ENCODE measurements around the gene ABCA6. TPM values are rescaled to one million over a fixed set of nuclear protein-coding genes. Genes with fewer than 3 reads are reported as not detected.
"Not testable (repeated sequence)": the region's sequence is repeated elsewhere in the genome, so short reads cannot be mapped to it uniquely, and the experiment has no call there.

ABCA6 gene
- total RNA-seq = under 1 TPM; 0.10 to 0.23 TPM

DNA sequence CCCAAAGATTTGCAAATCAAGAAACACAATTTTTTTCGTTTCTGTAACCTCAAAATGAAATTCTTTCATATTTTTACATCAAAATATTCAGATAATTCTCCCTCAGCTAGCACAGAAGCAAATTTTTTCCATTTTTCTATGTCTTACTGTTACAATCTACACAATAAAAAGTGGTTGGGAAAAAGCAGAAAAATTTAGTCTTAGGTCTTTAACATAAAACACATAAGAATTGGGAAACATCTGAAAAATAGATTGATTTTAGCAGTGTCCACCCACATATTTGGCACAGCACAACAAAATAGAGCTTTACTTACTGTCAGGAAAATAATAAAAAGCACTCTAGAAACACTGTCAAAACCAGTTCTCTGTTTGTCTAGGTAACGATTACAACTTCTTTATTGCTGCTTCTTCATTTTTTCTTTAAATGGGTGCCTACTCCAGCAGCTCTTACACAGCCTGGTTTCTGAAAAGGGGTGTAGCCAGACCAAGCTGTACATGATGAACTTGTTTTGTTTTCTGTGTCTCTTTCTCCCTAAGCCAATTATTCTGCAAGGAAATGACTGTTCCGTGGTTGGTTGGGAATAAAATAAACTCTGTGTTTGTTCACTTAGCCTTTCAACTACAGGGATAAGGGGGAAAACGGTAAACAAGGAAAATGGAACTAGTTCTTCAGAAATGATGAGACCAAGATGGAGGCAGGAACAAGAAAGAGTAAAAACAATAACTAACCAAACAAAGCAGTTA, at the start of gene ABCA6:
Gene ABCA6, minus strand, starts transcription at position 465 of the 744 bp plus-strand sequence. CDS start 1,192 bp downstream, outside the sequence.
- H3K36me3 Mint-ChIP-seq = no peaks in the 10 kb centered on the region
- no peak within 1 kb of the TSS for H3K27ac Mint-ChIP-seq
- H3K27me3 Mint-ChIP-seq = peaks cover 3% of the 10 kb centered on the region
- H3K4me3 Mint-ChIP-seq = no peak within 1 kb of the TSS
- no peaks in the 10 kb centered on the region for H3K9me3 Mint-ChIP-seq
- no peaks in the 10 kb centered on the region for H3K4me1 Mint-ChIP-seq
- no peak for DNase-seq

DNA sequence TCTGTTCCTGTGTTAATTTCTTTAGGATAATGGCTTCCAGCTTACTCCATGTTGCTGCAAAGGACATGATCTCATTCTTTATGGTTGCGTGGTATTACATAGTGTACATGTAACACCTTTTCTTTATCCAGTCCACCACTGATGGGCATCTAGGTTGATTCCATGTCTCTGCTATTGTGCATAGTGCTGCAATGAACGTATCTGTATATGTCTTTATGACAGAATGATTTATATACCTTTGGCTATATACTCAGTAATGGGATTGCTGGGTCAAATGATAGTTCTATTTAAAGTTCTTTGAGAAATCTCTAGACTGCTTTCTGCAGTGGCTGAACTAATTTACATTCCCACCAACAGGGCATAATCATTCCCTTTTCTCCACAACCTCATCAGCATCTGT, 47.1 kb upstream of the ABCA6 start:
- Mint-ChIP-seq H3K36me3 (no peaks in the 10 kb centered on the region), H3K27me3 (no peaks in the 10 kb centered on the region), H3K4me1 (no peaks in the 10 kb centered on the region), H3K27ac (no peak overlapping the region), H3K4me3 (no peak overlapping the region), H3K9me3 (no peaks in the 10 kb centered on the region)
- DNase-seq = no peak

DNA sequence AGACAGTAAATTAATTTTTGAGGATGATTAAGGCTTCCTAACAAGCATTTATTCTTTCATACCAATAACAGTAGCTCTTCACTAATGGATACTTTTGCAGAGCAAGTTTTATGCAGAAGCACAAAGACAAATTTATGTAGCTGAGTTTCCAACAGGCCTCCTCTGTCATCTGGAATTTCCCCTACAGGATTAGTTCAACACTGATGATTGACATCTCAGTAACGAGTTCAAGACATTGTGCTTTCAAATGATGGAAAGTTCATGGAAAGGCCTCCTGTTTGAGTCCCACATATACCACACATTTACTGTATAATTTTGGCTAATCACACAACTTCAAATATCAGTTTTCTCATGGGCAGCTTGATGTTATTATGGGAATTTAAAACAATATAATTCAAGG, 46.4 kb upstream of the ABCA6 start:
- H3K27ac Mint-ChIP-seq = no peak overlapping the region
- no peak overlapping the region for H3K4me3 Mint-ChIP-seq
- H3K36me3 Mint-ChIP-seq = no peaks in the 10 kb centered on the region
- no peaks in the 10 kb centered on the region for H3K9me3 Mint-ChIP-seq
- no peaks in the 10 kb centered on the region for H3K27me3 Mint-ChIP-seq
- H3K4me1 Mint-ChIP-seq = no peaks in the 10 kb centered on the region
- no peak for DNase-seq

GRCh38 chr17:69187294-69187693, 45.6 kb upstream of the ABCA6 start:
- Mint-ChIP-seq H3K27ac (no peak overlapping the region), H3K27me3 (no peaks in the 10 kb centered on the region), H3K4me1 (no peaks in the 10 kb centered on the region), H3K9me3 (no peaks in the 10 kb centered on the region), H3K4me3 (no peak overlapping the region), H3K36me3 (no peaks in the 10 kb centered on the region)
- no peak for DNase-seq

- Mint-ChIP-seq H3K4me1 (no peaks in the 10 kb centered on the region), H3K27me3 (no peaks in the 10 kb centered on the region), H3K36me3 (peaks cover 5% of the 10 kb centered on the region), H3K9me3 (no peaks in the 10 kb centered on the region), H3K4me3 (no peak overlapping the region), H3K27ac (no peak overlapping the region)
- no peak for DNase-seq
Measured at GRCh38 chr17:69179227-69179952, 37.7 kb upstream of the ABCA6 start.

GRCh38 chr17:69176457-69176795, 34.7 kb upstream of the ABCA6 start:
- H3K27ac Mint-ChIP-seq = no peak overlapping the region
- no peaks in the 10 kb centered on the region for H3K27me3 Mint-ChIP-seq
- peaks cover 5% of the 10 kb centered on the region for H3K36me3 Mint-ChIP-seq
- H3K4me3 Mint-ChIP-seq = no peak overlapping the region
- no peaks in the 10 kb centered on the region for H3K9me3 Mint-ChIP-seq
- H3K4me1 Mint-ChIP-seq = no peaks in the 10 kb centered on the region
- DNase-seq = no peak

GRCh38 chr17:69175625-69176456, 34.1 kb upstream of the ABCA6 start:
- no peak overlapping the region for H3K4me3 Mint-ChIP-seq
- no peak for DNase-seq
- H3K9me3 Mint-ChIP-seq = no peaks in the 10 kb centered on the region
- no peaks in the 10 kb centered on the region for H3K4me1 Mint-ChIP-seq
- H3K27ac Mint-ChIP-seq = no peak overlapping the region
- no peaks in the 10 kb centered on the region for H3K27me3 Mint-ChIP-seq
- peaks cover 3% of the 10 kb centered on the region for H3K36me3 Mint-ChIP-seq

DNA sequence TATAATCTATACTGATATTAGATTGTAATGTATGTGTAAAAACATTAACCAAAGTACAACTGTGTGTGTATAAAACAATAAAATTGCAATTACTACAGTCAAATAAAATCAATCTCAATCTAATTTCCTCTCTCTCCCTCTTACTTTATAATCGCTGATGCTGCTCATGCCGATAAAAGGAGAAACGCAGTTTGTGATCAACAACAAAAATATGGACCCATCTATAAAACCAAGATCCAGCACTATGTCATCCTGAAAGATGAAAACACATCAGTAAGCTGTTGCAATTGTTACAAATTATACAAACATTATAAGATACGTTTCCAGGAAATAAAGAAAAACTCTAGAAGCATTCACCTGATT, 33.5 kb upstream of the ABCA6 start:
- no peak overlapping the region for H3K4me3 Mint-ChIP-seq
- no peaks in the 10 kb centered on the region for H3K9me3 Mint-ChIP-seq
- no peak overlapping the region for H3K27ac Mint-ChIP-seq
- no peaks in the 10 kb centered on the region for H3K4me1 Mint-ChIP-seq
- H3K27me3 Mint-ChIP-seq = no peaks in the 10 kb centered on the region
- H3K36me3 Mint-ChIP-seq = peaks cover 3% of the 10 kb centered on the region
- DNase-seq = no peak

- peaks cover 3% of the 10 kb centered on the region for H3K36me3 Mint-ChIP-seq
Measured at GRCh38 chr17:69173118-69173517, 31.4 kb upstream of the ABCA6 start.

GRCh38 chr17:69170377-69170776, 28.7 kb upstream of the ABCA6 start:
- Mint-ChIP-seq H3K27me3 (no peaks in the 10 kb centered on the region), H3K4me1 (no peaks in the 10 kb centered on the region)

More at GRCh38 chr17:69173118-69173517, 31.4 kb upstream of the ABCA6 start:
- Mint-ChIP-seq H3K4me1 (no peaks in the 10 kb centered on the region), H3K27me3 (no peaks in the 10 kb centered on the region), H3K27ac (no peak overlapping the region), H3K9me3 (no peaks in the 10 kb centered on the region), H3K4me3 (no peak overlapping the region)
- no peak for DNase-seq

GRCh38 chr17:69168642-69169041, 26.9 kb upstream of the ABCA6 start:
- H3K27ac Mint-ChIP-seq = not testable (repeated sequence)

More at GRCh38 chr17:69170377-69170776, 28.7 kb upstream of the ABCA6 start:
- Mint-ChIP-seq H3K27ac (no peak overlapping the region), H3K4me3 (no peak overlapping the region), H3K9me3 (no peaks in the 10 kb centered on the region), H3K36me3 (peaks cover 3% of the 10 kb centered on the region)
- no peak for DNase-seq

DNA sequence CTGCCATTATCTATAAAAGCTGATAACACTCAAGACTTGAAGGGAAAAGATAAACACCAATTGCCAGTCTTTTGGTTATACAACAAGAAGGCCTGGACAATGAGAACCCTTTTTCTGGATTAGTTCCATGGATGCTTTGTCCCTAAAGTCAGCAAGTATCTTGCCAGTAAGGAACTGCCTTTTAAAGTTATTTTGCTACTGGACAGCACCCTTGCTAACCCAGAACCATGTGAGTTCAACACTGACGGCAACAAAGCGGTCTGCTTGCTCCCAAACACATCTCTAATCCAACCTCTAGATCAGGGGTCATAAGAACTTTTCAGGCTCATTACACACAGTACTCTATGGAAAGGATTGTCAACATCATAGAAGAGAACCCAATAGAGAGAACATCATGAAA, 25.3 kb upstream of the ABCA6 start:
- Mint-ChIP-seq H3K9me3 (no peaks in the 10 kb centered on the region), H3K27me3 (no peaks in the 10 kb centered on the region), H3K27ac (no peak overlapping the region), H3K4me1 (no peaks in the 10 kb centered on the region), H3K4me3 (no peak overlapping the region), H3K36me3 (peaks cover 2% of the 10 kb centered on the region)
- no peak for DNase-seq

More at GRCh38 chr17:69168642-69169041, 26.9 kb upstream of the ABCA6 start:
- H3K4me3 Mint-ChIP-seq, H3K4me1 Mint-ChIP-seq, DNase-seq, H3K9me3 Mint-ChIP-seq, H3K36me3 Mint-ChIP-seq, H3K27me3 Mint-ChIP-seq: not testable (repeated sequence)

GRCh38 chr17:69164206-69164605, 22.5 kb upstream of the ABCA6 start:
- no peaks in the 10 kb centered on the region for H3K9me3 Mint-ChIP-seq
- no peaks in the 10 kb centered on the region for H3K27me3 Mint-ChIP-seq
- H3K36me3 Mint-ChIP-seq = peaks cover 2% of the 10 kb centered on the region
- DNase-seq = no peak
- no peak overlapping the region for H3K27ac Mint-ChIP-seq
- no peak overlapping the region for H3K4me3 Mint-ChIP-seq
- H3K4me1 Mint-ChIP-seq = no peaks in the 10 kb centered on the region

DNA sequence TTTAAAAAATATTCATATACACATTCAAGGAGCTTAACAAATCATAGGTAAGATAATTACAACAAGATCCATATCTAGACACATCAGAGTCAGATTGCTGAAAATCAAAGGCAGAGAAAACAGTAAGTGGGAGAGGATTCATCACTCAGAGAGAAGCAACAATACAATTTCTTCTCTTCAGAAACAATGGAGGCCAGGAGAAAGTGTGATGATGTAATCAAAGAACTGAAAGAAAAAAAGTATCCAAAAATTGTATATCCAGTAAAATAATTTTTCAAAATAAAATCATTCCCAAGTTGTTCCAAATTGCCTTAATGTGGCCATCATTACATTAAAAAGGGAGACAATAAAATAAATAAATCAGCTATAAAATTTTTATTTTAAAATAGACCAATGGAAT, 17.7 kb upstream of the ABCA6 start:
- Mint-ChIP-seq H3K27me3 (no peaks in the 10 kb centered on the region), H3K9me3 (no peaks in the 10 kb centered on the region), H3K4me3 (no peak overlapping the region), H3K4me1 (no peaks in the 10 kb centered on the region), H3K27ac (no peak overlapping the region), H3K36me3 (peaks cover 3% of the 10 kb centered on the region)
- no peak for DNase-seq

DNA sequence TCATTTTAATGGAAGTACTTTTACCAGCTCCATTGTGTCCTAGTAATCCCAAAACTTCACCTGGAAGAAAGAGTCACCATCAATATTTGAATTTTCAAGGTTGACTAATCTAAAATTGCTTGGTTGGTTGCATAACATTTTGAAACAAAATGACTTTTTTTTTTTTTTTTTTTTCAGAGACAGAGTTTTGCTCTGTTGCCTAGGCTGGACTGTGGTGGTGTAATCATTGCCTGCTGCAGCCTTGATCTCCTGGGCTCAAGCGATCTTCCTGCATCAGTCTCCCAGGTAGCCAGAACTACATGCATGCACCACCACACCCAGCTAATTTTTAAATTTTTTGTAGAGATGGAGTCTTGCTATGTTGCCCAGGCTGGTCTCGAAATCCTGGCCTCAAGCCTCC, 12.6 kb upstream of the ABCA6 start:
- Mint-ChIP-seq H3K4me1 (no peaks in the 10 kb centered on the region), H3K36me3 (peaks cover 14% of the 10 kb centered on the region), H3K27ac (no peak overlapping the region), H3K27me3 (no peaks in the 10 kb centered on the region), H3K4me3 (no peak overlapping the region), H3K9me3 (no peaks in the 10 kb centered on the region)
- no peak for DNase-seq

Data from activated naive CD8-positive, alpha-beta T cell treated with anti-CD3 and anti-CD28 coated beads for 36 hours (primary cell).